Measurements from ENCODE around the gene C9orf152. TPM values are rescaled to one million over a fixed set of nuclear protein-coding genes. Genes with fewer than 3 reads are reported as not detected.

C9orf152 gene
- polyA plus RNA-seq, 1 donor from 2014 or later: not detected

GRCh38 chr9:110180511-110181434 lies 27.2 kb downstream of the C9orf152 start:
- no peaks in the 10 kb centered on the region for H3K9me2 ChIP-seq (ENCODE audit: insufficient read depth, low read length)
- H3K36me3 ChIP-seq (ENCODE audit: insufficient read depth, low read length): no peaks in the 10 kb centered on the region
- no peak overlapping the region for H3K27ac ChIP-seq (ENCODE audit: low read length)
- H3K79me2 ChIP-seq (replicated peaks; ENCODE audit: insufficient read depth, low read length): no peaks in the 10 kb centered on the region
- no peak overlapping the region for H3K4me2 ChIP-seq (ENCODE audit: low read length)
- H2AFZ ChIP-seq (ENCODE audit: low read depth, low read length): no peak overlapping the region
- H3K9ac ChIP-seq (ENCODE audit: low read length): no peak overlapping the region
- H3K27me3 ChIP-seq (ENCODE audit: insufficient read depth, low read depth, low read length): no peaks in the 10 kb centered on the region
- no peak for TF ChIP-seq MXI1 (conservative IDR thresholded peaks at IDR 0.05; ENCODE audit: poor library complexity, severe bottlenecking)
- no peak for TF ChIP-seq SMC3 (conservative IDR thresholded peaks at IDR 0.05; ENCODE audit: poor library complexity)
- TF ChIP-seq REST (IDR thresholded peaks at IDR 0.05; ENCODE audit: borderline replicate concordance): no peak
- TF ChIP-seq EP300 (conservative IDR thresholded peaks at IDR 0.05; ENCODE audit: poor library complexity, severe bottlenecking): no peak
- no peak for TF ChIP-seq CTCF (IDR thresholded peaks at IDR 0.05; ENCODE audit: poor library complexity, severe bottlenecking)
- TF ChIP-seq RAD21 (conservative IDR thresholded peaks at IDR 0.05): no peak
- TF ChIP-seq POLR2AphosphoS5 (IDR thresholded peaks at IDR 0.05): no peak
- no peak for TF ChIP-seq TAF1 (IDR thresholded peaks at IDR 0.05; ENCODE audit: low read depth)
- H3K9me3 ChIP-seq (ENCODE audit: low read length): peaks cover 3% of the 10 kb centered on the region
- H3F3A ChIP-seq (ENCODE audit: insufficient read depth, low read length, poor library complexity, severe bottlenecking): no peaks in the 10 kb centered on the region
- no peak overlapping the region for H3K4me3 ChIP-seq (ENCODE audit: low read length)
- no peaks in the 10 kb centered on the region for H4K20me1 ChIP-seq (ENCODE audit: insufficient read depth)

- Histone ChIP-seq H3K79me2 (replicated peaks; ENCODE audit: insufficient read depth, low read length) (no peaks in the 10 kb centered on the region), H3K9me2 (ENCODE audit: insufficient read depth, low read length) (no peaks in the 10 kb centered on the region), H3K9ac (ENCODE audit: low read length) (no peak overlapping the region), H3K36me3 (ENCODE audit: insufficient read depth, low read length) (no peaks in the 10 kb centered on the region), H2AFZ (ENCODE audit: low read depth, low read length) (no peak overlapping the region), H3K4me2 (ENCODE audit: low read length) (no peak overlapping the region), H3K27me3 (ENCODE audit: insufficient read depth, low read depth, low read length) (no peaks in the 10 kb centered on the region), H3K27ac (ENCODE audit: low read length) (no peak overlapping the region), H3F3A (ENCODE audit: insufficient read depth, low read length, poor library complexity, severe bottlenecking) (no peaks in the 10 kb centered on the region), H3K9me3 (ENCODE audit: low read length) (peaks cover 3% of the 10 kb centered on the region), H3K4me3 (ENCODE audit: low read length) (no peak overlapping the region), H4K20me1 (ENCODE audit: insufficient read depth) (no peaks in the 10 kb centered on the region)
- TF ChIP-seq TAF1 (IDR thresholded peaks at IDR 0.05; ENCODE audit: low read depth): no peak
- TF ChIP-seq EZH2 (IDR thresholded peaks at IDR 0.05; ENCODE audit: borderline replicate concordance, insufficient read depth, low read length, poor library complexity, severe bottlenecking): no peak
- no peak for TF ChIP-seq POLR2AphosphoS5 (IDR thresholded peaks at IDR 0.05)
- TF ChIP-seq CTCF (IDR thresholded peaks at IDR 0.05; ENCODE audit: poor library complexity, severe bottlenecking): no peak
- no peak for TF ChIP-seq SMC3 (conservative IDR thresholded peaks at IDR 0.05; ENCODE audit: poor library complexity)
- no peak for TF ChIP-seq EP300 (conservative IDR thresholded peaks at IDR 0.05; ENCODE audit: poor library complexity, severe bottlenecking)
- TF ChIP-seq REST (IDR thresholded peaks at IDR 0.05; ENCODE audit: borderline replicate concordance): no peak
- no peak for TF ChIP-seq RAD21 (conservative IDR thresholded peaks at IDR 0.05)
- TF ChIP-seq MXI1 (conservative IDR thresholded peaks at IDR 0.05; ENCODE audit: poor library complexity, severe bottlenecking): no peak
These were observed 28.2 kb downstream of the C9orf152 start for GRCh38 chr9:110179734-110180133.
